Left renal pelvis (tissue), 4 donors: ENCODE data around the gene DLX1. TPM values are rescaled to one million over a fixed set of nuclear protein-coding genes. Genes with fewer than 3 reads are reported as not detected.

Source experiments
- DNase-seq, 4 donors: peaks; one replicate each; pipeline ENCODE4 v3.0.0-alpha.2; 2013; ENCODE audit warnings: low read depth in 4 of 4, low spot score in 3 of 4
- polyA plus RNA-seq, 4 donors: library from polyadenylated mRNA; unstranded; fragments of 120-200 nt; gene quantifications; one replicate each; pipeline ENCODE4 v1.2.1, GENCODE V29; 2013; ENCODE audit not compliant: insufficient read length in 4 of 4

DLX1 gene
- polyA plus RNA-seq, 4 donors = 0.10 to 0.62 (median 0.19) TPM

DNA sequence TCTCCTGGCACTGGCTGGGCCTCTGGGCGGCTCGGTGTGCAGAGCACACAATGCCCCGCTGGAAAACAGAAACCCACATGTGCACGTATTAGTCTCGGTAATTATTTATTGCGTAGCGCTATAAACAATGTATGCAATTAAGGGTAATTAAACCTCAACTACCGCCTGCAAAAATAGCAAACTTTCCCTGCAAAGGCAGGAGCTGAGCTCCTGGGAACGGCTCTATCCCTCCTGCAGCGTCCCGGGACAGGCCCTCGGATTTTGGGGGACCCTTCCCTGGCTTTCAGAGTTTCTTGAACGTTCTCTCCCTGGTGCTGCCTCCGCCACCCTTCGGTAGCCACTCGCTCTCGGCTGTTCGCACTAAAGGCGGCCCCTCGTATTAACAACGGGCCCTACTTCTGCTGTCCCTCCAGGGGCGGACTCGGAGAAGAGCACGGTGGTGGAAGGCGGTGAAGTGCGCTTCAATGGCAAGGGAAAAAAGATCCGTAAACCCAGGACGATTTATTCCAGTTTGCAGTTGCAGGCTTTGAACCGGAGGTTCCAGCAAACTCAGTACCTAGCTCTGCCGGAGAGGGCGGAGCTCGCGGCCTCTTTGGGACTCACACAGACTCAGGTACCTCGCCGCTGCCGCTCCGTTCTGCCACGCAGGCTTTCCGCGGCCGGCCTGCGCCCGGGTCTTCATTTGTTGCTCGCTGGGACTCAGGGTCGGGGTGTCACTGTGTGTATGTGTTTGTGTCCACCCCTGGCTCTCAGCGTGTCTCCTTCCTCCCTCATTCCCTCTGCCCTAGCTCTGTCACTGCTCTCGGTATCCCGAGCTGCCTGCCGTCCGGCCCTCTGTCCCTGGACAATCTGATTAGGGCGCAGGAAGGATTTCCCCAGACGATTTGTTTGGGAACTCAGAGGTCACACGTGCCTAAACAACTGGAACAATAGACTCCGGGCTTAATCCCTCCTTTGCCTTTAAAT, 1.2 kb downstream of the DLX1 start:
- DNase-seq = no peak

- no peak for DNase-seq
Measured at GRCh38 chr2:172087207-172087779, 2.0 kb downstream of the DLX1 start.

DNA sequence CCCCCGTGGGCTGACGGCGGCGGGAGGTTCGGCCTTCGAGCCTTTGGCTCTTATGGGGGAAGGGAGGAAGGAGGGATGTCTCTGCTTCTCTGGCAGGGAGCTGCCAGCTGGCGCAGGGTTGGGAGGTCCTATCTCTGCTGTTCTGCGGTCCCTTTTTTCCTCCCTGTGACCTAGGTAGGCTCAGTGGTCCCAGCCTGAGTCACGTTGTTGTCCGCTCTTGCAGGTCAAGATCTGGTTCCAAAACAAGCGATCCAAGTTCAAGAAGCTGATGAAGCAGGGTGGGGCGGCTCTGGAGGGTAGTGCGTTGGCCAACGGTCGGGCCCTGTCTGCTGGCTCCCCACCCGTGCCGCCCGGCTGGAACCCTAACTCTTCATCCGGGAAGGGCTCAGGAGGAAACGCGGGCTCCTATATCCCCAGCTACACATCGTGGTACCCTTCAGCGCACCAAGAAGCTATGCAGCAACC, 2.5 kb downstream of the DLX1 start:
- DNase-seq = no peak

GRCh38 chr2:172088245-172089004, 3.1 kb downstream of the DLX1 start:
- no peak for DNase-seq

DNA sequence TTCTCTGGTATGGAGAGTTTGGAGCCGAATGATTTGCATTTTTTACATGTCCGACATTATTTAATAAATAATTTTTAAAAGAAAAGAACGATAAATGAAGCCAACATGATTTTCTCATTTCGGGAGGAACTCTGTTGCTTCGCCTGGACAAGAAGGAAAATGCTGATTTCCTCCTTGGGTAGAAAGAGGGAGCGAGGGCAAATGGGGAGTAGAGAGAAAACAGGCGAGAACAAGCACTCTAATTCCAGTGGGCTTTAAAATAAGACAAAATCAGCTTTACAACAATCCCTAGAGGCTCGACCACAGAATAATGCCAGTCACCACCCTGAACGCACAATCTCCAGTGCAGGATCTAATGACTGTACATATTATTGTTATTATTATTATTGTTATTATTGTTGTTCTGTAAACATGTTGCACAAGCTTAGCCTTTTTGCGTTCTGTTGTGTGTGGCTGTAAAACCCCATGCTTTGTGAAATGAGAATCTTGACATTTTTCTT, 3.7 kb downstream of the DLX1 start:
- no peak for DNase-seq

DNA sequence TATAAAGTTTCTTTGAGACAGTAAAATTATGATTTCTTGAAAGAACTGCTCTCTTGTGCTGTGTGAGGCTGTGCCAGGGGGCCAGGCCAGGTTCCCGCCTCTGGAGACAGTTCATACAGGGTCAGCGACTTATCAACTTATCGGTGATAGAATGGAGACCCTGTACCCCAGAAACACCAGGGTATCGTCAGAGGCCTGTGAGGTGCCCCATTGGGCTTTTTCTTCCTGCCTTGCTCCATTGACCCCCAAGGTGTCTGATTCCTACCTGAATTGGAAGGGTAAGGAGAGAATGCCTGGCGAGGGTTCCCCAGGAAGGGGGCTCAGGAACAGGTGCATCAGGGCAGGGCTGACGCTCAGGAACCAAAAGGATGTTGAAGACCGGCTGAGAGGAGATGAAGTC, 4.3 kb downstream of the DLX1 start:
- DNase-seq = no peak

DNA sequence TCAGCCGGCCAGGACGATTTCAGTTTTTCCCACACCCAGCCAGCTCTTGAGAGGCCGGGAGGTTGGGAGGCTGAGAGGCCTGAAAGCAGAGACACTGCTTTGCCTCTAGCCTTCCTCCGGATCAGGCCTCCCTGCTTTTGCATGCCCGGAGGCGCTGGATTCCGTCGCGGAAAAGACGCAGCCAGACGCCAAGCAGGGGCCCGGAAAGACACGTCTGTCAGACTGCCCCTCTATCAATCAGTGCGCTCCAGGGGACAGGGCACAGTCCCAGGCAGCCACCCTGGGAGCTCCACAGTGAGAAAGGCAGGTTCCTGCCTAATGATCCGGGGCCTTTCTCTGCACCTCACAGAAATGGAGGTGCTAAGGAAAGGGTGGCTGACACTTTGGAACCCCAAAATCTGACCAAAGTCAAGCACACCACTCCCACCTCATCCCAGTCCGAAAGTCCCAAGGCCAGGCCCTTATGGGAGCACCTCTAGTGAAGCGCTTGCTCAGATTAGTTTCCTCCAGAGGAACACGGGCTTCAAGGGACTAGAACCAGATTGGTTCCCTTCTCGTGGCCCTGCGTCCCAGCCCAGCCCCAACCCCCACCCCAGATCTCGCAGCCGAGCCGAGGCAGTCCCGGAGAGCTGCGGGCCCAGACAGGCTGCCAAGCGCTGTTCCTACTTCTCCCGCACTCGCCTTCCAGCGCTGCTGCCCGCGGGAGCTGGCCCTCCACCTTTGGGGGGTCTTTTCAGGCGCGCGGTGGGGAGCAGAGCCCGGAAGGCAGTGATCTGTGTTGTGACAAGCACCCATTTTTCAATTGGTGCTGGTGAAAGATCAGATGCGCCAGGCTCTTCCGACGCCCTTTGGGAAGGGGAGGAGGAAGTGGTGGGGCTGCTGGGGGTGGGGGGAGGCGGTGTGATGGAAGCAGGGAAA, 5.0 kb downstream of the DLX1 start:
- DNase-seq = no peak

DNA sequence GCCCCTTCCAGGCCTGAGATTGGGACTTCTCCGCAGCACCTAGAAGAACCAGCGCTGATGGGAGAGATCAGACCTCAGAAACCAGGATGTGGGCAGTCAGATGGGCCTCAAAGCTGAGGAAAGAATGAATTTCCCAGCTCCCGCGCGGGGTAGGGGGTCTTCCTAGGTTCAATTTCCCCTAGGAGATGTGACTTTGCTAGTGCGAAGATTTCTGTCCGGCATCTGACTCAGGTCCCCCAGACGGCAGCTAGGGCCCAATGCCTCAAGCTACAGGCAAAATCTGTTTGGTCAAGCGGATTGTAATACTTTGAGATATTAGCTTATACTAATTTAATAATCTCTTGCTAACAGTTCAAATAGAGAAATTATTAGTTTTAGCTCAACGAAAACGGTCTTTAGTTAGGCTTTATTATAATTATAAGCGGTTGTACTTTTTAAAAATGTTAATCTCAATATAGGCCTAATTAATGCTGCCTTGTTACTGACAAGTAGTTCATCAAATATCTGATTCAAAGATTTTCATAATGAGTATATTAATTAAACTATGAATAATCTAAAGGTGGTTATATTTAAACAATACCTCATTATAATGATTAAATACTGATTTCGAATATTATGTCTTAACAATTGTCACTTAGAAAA, 5.8 kb downstream of the DLX1 start:
- no peak for DNase-seq

GRCh38 chr2:172091761-172092566, 6.7 kb downstream of the DLX1 start:
- DNase-seq = no peak

DNA sequence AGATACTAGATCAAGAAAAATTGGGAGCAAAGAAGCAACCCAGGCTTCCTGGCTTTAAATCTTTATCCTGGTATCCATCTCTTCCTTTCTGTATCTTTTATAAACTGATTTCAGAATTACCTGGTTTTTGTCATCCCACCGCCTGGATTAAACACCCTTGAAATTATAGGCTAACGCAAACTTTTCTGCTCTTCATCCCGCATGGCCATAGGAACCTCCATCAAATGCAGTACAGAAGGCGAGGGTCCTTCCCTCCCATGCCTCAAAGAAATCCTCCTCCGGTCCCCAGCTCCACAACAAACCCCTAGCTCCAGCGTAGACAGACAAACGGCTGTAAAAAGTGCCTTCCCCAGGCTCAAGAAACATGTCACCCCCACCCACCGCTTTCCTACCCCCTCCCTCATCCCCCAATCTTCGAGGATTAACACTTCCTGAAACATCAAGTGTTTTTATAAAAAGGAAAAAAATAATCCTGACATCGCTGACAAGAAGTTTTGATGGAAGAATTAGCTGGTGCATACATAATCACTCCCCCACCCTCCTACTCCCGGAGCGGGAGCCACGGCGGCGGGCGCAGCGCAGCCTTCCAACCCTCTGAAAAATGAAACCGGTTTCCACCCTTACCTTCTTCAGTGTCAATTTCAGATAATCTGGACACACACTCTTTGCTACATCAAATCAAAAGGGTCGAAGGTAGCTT, 7.6 kb downstream of the DLX1 start:
- no peak for DNase-seq

DNA sequence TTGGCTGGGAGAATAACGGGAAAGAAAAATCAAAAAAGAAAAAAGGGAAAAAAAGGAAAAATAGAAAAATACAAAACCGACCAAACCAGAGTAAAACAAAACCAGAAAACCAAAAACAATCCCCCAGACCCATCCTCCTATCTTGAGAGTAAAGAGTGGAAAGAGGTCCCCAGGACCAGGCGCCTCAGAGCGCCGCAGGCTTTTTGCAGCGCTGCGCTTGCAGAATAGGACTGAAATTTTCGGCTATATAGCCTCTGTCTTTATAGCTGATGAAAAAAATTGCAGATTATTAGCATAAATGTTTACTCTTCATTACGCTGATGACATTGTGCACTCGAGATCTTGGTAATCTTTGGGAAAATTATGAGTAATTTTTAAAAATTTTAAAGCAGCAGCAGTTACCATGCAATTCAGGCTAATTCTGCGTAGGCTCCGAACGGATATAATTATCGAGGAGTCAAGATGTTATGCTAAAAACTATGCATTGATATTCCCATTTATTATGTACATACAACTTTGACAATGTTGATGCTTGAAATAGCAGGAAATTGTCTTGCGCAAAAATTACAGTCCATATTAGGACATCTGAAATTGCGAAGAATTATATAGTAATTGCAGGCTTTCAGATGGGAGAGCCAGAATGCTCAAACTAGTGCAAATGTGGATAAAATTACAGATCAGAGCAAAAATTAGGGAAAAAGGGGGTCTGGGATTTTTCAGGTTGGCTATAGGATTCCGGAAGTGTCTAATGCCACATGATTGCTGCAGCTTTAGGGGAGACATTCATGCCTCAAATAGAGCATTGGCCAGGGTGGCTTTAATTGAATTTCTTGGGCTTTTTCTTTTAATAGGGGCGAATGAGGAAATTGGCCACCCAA, 8.3 kb downstream of the DLX1 start:
- no peak for DNase-seq

GRCh38 chr2:172094294-172095145, 9.2 kb downstream of the DLX1 start:
- DNase-seq = no peak

- DNase-seq = no peak
Measured at GRCh38 chr2:172095146-172095904, 10.0 kb downstream of the DLX1 start.

- no peak for DNase-seq
Measured at GRCh38 chr2:172095905-172096625, 10.8 kb downstream of the DLX1 start.
